H1 (cell line): ENCODE measurements around the gene RCC1.
A peak's percentile ranks its signal among the peaks of the same experiment; 100 is the strongest.

Source experiments
- CEBPB ChIP-seq: IDR thresholded peaks from 2 replicates; pipeline ENCODE4 v1.6.1; 2012; ENCODE audit warnings: low read depth, low read length
- CTCF ChIP-seq, 3 experiments: IDR thresholded peaks; 1 replicate in 2 of 3; 2 replicates in 1 of 3; pipeline versions ENCODE4 v1.5.1 to v1.6.1; 2011; ENCODE audit warnings: low read length in 3 of 3, mild to moderate bottlenecking in 3 of 3, inconsistent platforms in 2 of 3, low read depth in 1 of 3, moderate library complexity in 1 of 3; ENCODE audit not compliant: insufficient read depth in 1 of 3; ENCODE audit errors: control extremely low read depth in 1 of 3
- EP300 ChIP-seq, 2 experiments: IDR thresholded peaks; 1 replicate in 1 of 2; 2 replicates in 1 of 2; pipeline ENCODE4 v1.6.1; 2011 to 2012; ENCODE audit warnings: low read depth in 2 of 2, low read length in 2 of 2, mild to moderate bottlenecking in 2 of 2, borderline replicate concordance in 1 of 2, inconsistent platforms in 1 of 2, moderate library complexity in 1 of 2
- EZH2 ChIP-seq: fragments of 200-600 bp; sonication (generic); IDR thresholded peaks from 2 replicates; pipeline ENCODE4 v1.7.1; 2012; ENCODE audit warnings: low read depth, mild to moderate bottlenecking, moderate library complexity, low read length, inconsistent platforms; ENCODE audit not compliant: severe bottlenecking
- HDAC6 ChIP-seq: IDR thresholded peaks from one replicate; pipeline ENCODE4 v1.7.1; 2012; ENCODE audit warnings: low read depth, mild to moderate bottlenecking, inconsistent platforms, low read length, moderate library complexity
- MAFK ChIP-seq: IDR thresholded peaks from 2 replicates; pipeline ENCODE4 v1.6.1; 2012; ENCODE audit warnings: low read depth, mild to moderate bottlenecking, improper control_type of control experiment, low read length
- MAX ChIP-seq: IDR thresholded peaks from 2 replicates; pipeline ENCODE4 v1.6.1; 2012; ENCODE audit warnings: inconsistent platforms
- POLR2A ChIP-seq, 2 experiments: IDR thresholded peaks; 1 replicate in 1 of 2; 2 replicates in 1 of 2; pipeline ENCODE4 v1.6.1; 2011; ENCODE audit warnings: low read depth in 2 of 2, low read length in 2 of 2, mild to moderate bottlenecking in 2 of 2; ENCODE audit errors: control extremely low read depth in 1 of 2
- POLR2AphosphoS5 ChIP-seq: IDR thresholded peaks from 2 replicates; pipeline ENCODE4 v1.6.1; 2011; ENCODE audit warnings: low read depth, low read length
- RBBP5 ChIP-seq: IDR thresholded peaks from 2 replicates; pipeline ENCODE4 v1.7.1; 2012; ENCODE audit warnings: low read depth, mild to moderate bottlenecking, inconsistent platforms, low read length, moderate library complexity, borderline replicate concordance
- RFX5 ChIP-seq: IDR thresholded peaks from 2 replicates; pipeline ENCODE4 v1.6.1; 2011; ENCODE audit warnings: low read depth, low read length, improper control_type of control experiment, borderline replicate concordance
- SP1 ChIP-seq: IDR thresholded peaks from 2 replicates; pipeline ENCODE4 v1.6.1; 2011; ENCODE audit warnings: low read depth, low read length

GRCh38 chr1:28508435-28508754, 2.6 kb downstream of the RCC1 start:
- TF ChIP-seq MAX (no peak), POLR2AphosphoS5 (peak; percentile 94), HDAC6 (no peak), RFX5 (no peak), SP1 (no peak), CTCF (IDR thresholded peaks at IDR 0.05; ENCODE audit: control extremely low read depth in 1 of 3, insufficient read depth in 1 of 3, low read depth in 1 of 3, low read length in 3 of 3) (no peak), MAFK (no peak), EP300 (IDR thresholded peaks at IDR 0.05; ENCODE audit: borderline replicate concordance in 1 of 2, low read depth in 2 of 2, low read length in 2 of 2) (no peak), POLR2A (IDR thresholded peaks at IDR 0.05; ENCODE audit: control extremely low read depth in 1 of 2, low read depth in 2 of 2, low read length in 2 of 2) (peak; percentile 25 to 94), EZH2 (no peak), RBBP5 (no peak), CEBPB (no peak)
